IPS-15b (cell line): ENCODE results near the gene WNT3A.
"Not testable (repeated sequence)": the region's sequence is repeated elsewhere in the genome, so short reads cannot be mapped to it uniquely, and the experiment has no call there.

Experiments
- H3K27me3 ChIP-seq: one replicate; pipeline ENCODE4 v1.6.1; 2013; ENCODE audit warnings: low read length; ENCODE audit not compliant: control insufficient read depth, insufficient read depth
- H3K36me3 ChIP-seq: one replicate; pipeline ENCODE4 v1.6.1; 2013; ENCODE audit warnings: low read length; ENCODE audit not compliant: control insufficient read depth, insufficient read depth
- H3K4me1 ChIP-seq: one replicate; pipeline ENCODE4 v1.6.1; 2013; ENCODE audit warnings: mild to moderate bottlenecking, low read length; ENCODE audit not compliant: control insufficient read depth, insufficient read depth
- H3K4me3 ChIP-seq: one replicate; pipeline ENCODE4 v1.5.1; 2013; ENCODE audit warnings: low read depth, low read length
- H3K9ac ChIP-seq: one replicate; pipeline ENCODE4 v1.6.1; 2013; ENCODE audit warnings: low read depth, mild to moderate bottlenecking, low read length
- H3K9me3 ChIP-seq: one replicate; pipeline ENCODE4 v1.6.1; 2013; ENCODE audit warnings: mild to moderate bottlenecking, low read length; ENCODE audit not compliant: control insufficient read depth, insufficient read depth

Gene WNT3A, protein sequence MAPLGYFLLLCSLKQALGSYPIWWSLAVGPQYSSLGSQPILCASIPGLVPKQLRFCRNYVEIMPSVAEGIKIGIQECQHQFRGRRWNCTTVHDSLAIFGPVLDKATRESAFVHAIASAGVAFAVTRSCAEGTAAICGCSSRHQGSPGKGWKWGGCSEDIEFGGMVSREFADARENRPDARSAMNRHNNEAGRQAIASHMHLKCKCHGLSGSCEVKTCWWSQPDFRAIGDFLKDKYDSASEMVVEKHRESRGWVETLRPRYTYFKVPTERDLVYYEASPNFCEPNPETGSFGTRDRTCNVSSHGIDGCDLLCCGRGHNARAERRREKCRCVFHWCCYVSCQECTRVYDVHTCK

GRCh38 chr1:228006786-228007048 is at the start of gene WNT3A:
Gene WNT3A (plus strand): TSS chr1:228006998. CDS start chr1:228007129, 131 bp downstream.
- H3K9ac ChIP-seq, result no peak within 1 kb of the TSS
- no peaks in the 10 kb centered on the region for H3K36me3 ChIP-seq
- no peaks in the 10 kb centered on the region for H3K4me1 ChIP-seq
- peak within 1 kb of the TSS; percentile 32 for H3K4me3 ChIP-seq
- peaks cover 79% of the 10 kb centered on the region for H3K27me3 ChIP-seq
- no peaks in the 10 kb centered on the region for H3K9me3 ChIP-seq

DNA sequence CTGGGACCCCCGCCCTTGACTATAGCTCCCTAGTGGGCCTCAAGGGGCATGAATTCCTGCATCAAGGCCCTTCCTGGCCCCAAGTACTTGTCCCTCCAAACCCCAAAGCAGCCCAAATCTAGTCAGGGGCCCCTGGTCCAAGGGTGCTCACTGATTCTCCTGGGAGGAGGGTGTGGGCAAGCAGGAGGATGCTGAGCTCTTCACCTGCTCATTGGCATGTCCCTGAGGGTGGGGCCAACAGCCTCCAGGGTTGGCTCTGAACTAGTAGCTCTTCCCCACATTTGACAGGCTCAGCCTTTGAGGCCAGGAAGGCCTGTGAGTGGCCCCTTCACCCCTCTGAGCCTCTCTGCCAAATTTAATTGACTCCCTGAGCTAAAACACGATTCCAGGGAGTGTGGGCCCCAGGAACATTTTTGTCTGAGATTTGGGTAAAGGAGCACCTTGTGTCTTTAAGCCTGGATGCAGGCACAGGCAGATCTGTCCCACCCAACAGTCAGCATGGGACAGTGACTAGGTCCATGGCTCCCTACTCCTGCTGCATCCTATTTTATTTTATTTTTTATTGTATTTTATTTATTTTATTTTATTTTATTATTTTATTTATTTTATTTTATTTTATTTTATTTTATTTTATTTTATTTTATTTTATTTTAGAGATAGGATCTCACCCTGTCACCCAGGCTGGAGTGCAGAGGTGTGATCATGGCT is 48.0 kb upstream of the WNT3A start:
- no peaks in the 10 kb centered on the region for H3K36me3 ChIP-seq
- H3K4me3 ChIP-seq, result no peak overlapping the region
- H3K9me3 ChIP-seq, result no peaks in the 10 kb centered on the region
- no peaks in the 10 kb centered on the region for H3K4me1 ChIP-seq
- H3K27me3 ChIP-seq, result no peaks in the 10 kb centered on the region
- no peak overlapping the region for H3K9ac ChIP-seq

- H3K4me1 ChIP-seq, result no peaks in the 10 kb centered on the region
- H3K36me3 ChIP-seq, result no peaks in the 10 kb centered on the region
- H3K9ac ChIP-seq, result no peak overlapping the region
- no peak overlapping the region for H3K4me3 ChIP-seq
- no peaks in the 10 kb centered on the region for H3K9me3 ChIP-seq
- no peaks in the 10 kb centered on the region for H3K27me3 ChIP-seq
Observed at GRCh38 chr1:227959325-227959860, 47.4 kb upstream of the WNT3A start.

GRCh38 chr1:227961651-227962466 is 44.9 kb upstream of the WNT3A start:
- Histone ChIP-seq H3K9ac (no peak overlapping the region), H3K4me3 (no peak overlapping the region), H3K4me1 (no peaks in the 10 kb centered on the region), H3K36me3 (no peaks in the 10 kb centered on the region), H3K9me3 (no peaks in the 10 kb centered on the region), H3K27me3 (no peaks in the 10 kb centered on the region)

- H3K4me1 ChIP-seq, H3K27me3 ChIP-seq, H3K9ac ChIP-seq, H3K36me3 ChIP-seq, H3K4me3 ChIP-seq, H3K9me3 ChIP-seq: not testable (repeated sequence)
Observed at GRCh38 chr1:227966733-227967132, 40.1 kb upstream of the WNT3A start.

GRCh38 chr1:227967815-227968214 is 39.0 kb upstream of the WNT3A start:
- not testable (repeated sequence) for H3K9me3 ChIP-seq, H3K9ac ChIP-seq, H3K4me3 ChIP-seq, H3K36me3 ChIP-seq, H3K27me3 ChIP-seq, H3K4me1 ChIP-seq

GRCh38 chr1:227970076-227970995 is 36.5 kb upstream of the WNT3A start:
- not testable (repeated sequence) for H3K9ac ChIP-seq, H3K36me3 ChIP-seq, H3K9me3 ChIP-seq, H3K4me3 ChIP-seq, H3K27me3 ChIP-seq, H3K4me1 ChIP-seq

- H3K9ac ChIP-seq, H3K27me3 ChIP-seq, H3K4me3 ChIP-seq, H3K9me3 ChIP-seq, H3K36me3 ChIP-seq, H3K4me1 ChIP-seq: not testable (repeated sequence)
Observed at GRCh38 chr1:227971216-227971615, 35.6 kb upstream of the WNT3A start.

- not testable (repeated sequence) for H3K27me3 ChIP-seq, H3K36me3 ChIP-seq, H3K9ac ChIP-seq, H3K9me3 ChIP-seq, H3K4me1 ChIP-seq, H3K4me3 ChIP-seq
Observed at GRCh38 chr1:227971643-227972282, 35.0 kb upstream of the WNT3A start.

DNA sequence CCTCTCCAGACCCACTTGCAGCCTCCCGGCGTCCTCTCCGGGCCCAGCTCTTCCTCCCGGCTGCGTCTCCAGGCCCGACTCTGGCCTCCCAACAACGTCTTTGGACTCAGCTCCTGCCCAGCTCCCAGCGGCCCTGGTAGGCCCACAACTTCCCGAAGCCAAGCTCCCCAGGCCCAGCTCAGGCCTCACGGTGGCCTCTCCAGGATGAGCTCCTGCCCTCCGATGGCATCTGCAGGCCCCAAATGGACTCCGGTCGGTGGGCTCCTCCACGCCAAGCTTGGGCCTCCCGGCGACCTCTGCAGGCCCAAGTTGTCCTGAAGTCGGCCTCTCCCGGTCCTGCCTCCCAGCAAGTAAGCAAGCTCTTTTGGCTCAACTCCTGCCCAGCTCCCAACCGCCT is 34.5 kb upstream of the WNT3A start:
- not testable (repeated sequence) for H3K4me1 ChIP-seq, H3K36me3 ChIP-seq, H3K4me3 ChIP-seq, H3K9me3 ChIP-seq, H3K27me3 ChIP-seq, H3K9ac ChIP-seq

DNA sequence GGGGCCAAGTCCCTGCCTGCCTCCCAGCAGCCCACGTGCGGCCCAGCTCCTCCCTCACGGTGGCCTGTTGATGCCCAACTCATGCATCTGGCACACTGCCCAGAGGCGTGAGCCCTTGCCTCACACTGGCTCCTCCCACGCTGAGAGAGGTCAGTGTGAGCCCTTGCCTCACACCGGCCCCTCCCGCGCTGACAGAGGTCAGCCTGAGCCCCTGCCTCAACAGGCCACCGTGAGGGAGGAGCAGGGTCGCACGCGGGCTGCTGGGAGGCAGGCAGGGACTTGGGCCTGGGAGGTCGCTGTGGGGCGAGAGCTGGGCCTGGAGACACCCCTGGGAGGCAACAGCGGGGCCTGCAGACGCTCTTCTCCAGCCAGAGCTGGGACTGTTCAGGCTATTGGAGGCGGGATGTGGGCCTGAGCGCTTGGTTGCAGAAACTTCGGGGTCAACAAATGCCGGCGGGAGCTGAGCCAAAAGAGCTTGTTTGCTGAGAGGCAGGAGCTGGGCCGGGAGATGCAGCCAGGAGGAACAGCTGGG is 33.9 kb upstream of the WNT3A start:
- not testable (repeated sequence) for H3K9ac ChIP-seq, H3K4me1 ChIP-seq, H3K9me3 ChIP-seq, H3K4me3 ChIP-seq, H3K36me3 ChIP-seq, H3K27me3 ChIP-seq
